Measurements from ENCODE around the gene CHST9. TPM values are rescaled to one million over a fixed set of nuclear protein-coding genes. Genes with fewer than 3 reads are reported as not detected.

The CHST9 gene
- total and polyA plus RNA-seq, 4 donors, result 0.42 to 6.4 (median 1.4) TPM

DNA sequence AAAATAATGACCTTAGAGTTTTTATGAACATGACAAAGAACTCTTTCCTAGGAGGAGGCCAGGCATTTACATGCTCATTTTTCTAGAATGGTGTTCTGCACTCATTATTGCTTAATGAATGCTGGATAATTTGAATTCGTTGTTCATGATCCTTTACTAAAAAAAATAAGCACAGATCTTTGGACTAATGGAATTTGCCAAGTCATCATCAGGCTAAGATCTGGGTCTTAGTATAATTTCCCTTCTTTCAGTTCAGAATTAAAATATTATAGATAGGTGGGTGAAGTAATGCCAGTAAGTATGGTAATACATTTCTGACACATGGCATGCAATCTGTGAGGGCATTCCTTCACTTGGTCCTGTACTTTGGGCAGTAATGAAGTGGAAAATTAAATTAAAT lies 175.8 kb downstream of the CHST9 start:
- Histone ChIP-seq H3K36me3 (ENCODE audit: control insufficient read depth in 4 of 4, insufficient read depth in 3 of 4, low read depth in 1 of 4, low read length in 3 of 4) (no peaks in the 10 kb centered on the region), H3K4me1 (ENCODE audit: control insufficient read depth in 4 of 4, insufficient read depth in 4 of 4, low read length in 3 of 4) (no peaks in the 10 kb centered on the region), H3K9ac (ENCODE audit: low read depth in 1 of 2, low read length in 2 of 2) (no peak overlapping the region), H3K9me3 (ENCODE audit: control insufficient read depth in 4 of 4, low read length in 3 of 4) (no peaks in the 10 kb centered on the region), H3K27ac (ENCODE audit: low read depth in 1 of 2, low read length in 2 of 2) (no peak overlapping the region), H3K27me3 (ENCODE audit: control insufficient read depth in 4 of 4, insufficient read depth in 4 of 4, low read length in 3 of 4) (no peaks in the 10 kb centered on the region), H3K4me3 (ENCODE audit: low read depth in 1 of 3, low read length in 3 of 3) (no peak overlapping the region)
- TF ChIP-seq RAD21 (IDR thresholded peaks at IDR 0.05), result no peak
- no peak for TF ChIP-seq ATF3 (IDR thresholded peaks at IDR 0.05)
- TF ChIP-seq REST (IDR thresholded peaks at IDR 0.05), result no peak
- no peak for TF ChIP-seq HNF4G (IDR thresholded peaks at IDR 0.05)
- WGBS, result 77% methylated on average over 1 of the region's 1 CpG
- no peak for DNase-seq (ENCODE audit: low spot score)

- Histone ChIP-seq H3K27ac (ENCODE audit: low read depth in 1 of 2, low read length in 2 of 2) (no peak overlapping the region), H3K9me3 (ENCODE audit: control insufficient read depth in 4 of 4, low read length in 3 of 4) (no peaks in the 10 kb centered on the region), H3K4me3 (ENCODE audit: low read depth in 1 of 3, low read length in 3 of 3) (no peak overlapping the region), H3K36me3 (ENCODE audit: control insufficient read depth in 4 of 4, insufficient read depth in 3 of 4, low read depth in 1 of 4, low read length in 3 of 4) (no peaks in the 10 kb centered on the region), H3K27me3 (ENCODE audit: control insufficient read depth in 4 of 4, insufficient read depth in 4 of 4, low read length in 3 of 4) (no peaks in the 10 kb centered on the region), H3K9ac (ENCODE audit: low read depth in 1 of 2, low read length in 2 of 2) (no peak overlapping the region), H3K4me1 (ENCODE audit: control insufficient read depth in 4 of 4, insufficient read depth in 4 of 4, low read length in 3 of 4) (no peaks in the 10 kb centered on the region)
- TF ChIP-seq RAD21 (IDR thresholded peaks at IDR 0.05) (no peak), FOXA1 (IDR thresholded peaks at IDR 0.05) (no peak), TAF1 (conservative IDR thresholded peaks at IDR 0.05) (no peak), GABPA (IDR thresholded peaks at IDR 0.05 in 1 of 2, conservative IDR thresholded peaks at IDR 0.05 in 1 of 2) (no peak), RXRA (IDR thresholded peaks at IDR 0.05) (no peak), HNF4G (IDR thresholded peaks at IDR 0.05) (no peak), JUND (IDR thresholded peaks at IDR 0.05) (no peak), HNF4A (conservative IDR thresholded peaks at IDR 0.05) (no peak), REST (IDR thresholded peaks at IDR 0.05) (no peak), FOXA2 (IDR thresholded peaks at IDR 0.05) (no peak), EGR1 (IDR thresholded peaks at IDR 0.05; ENCODE audit: low read depth in 2 of 2) (no peak), YY1 (IDR thresholded peaks at IDR 0.05) (no peak), SP1 (IDR thresholded peaks at IDR 0.05) (no peak), NR2F2 (IDR thresholded peaks at IDR 0.05) (no peak), MAX (IDR thresholded peaks at IDR 0.05) (no peak), ATF3 (IDR thresholded peaks at IDR 0.05) (no peak)
- TF ChIP-seq, protein P1, sequence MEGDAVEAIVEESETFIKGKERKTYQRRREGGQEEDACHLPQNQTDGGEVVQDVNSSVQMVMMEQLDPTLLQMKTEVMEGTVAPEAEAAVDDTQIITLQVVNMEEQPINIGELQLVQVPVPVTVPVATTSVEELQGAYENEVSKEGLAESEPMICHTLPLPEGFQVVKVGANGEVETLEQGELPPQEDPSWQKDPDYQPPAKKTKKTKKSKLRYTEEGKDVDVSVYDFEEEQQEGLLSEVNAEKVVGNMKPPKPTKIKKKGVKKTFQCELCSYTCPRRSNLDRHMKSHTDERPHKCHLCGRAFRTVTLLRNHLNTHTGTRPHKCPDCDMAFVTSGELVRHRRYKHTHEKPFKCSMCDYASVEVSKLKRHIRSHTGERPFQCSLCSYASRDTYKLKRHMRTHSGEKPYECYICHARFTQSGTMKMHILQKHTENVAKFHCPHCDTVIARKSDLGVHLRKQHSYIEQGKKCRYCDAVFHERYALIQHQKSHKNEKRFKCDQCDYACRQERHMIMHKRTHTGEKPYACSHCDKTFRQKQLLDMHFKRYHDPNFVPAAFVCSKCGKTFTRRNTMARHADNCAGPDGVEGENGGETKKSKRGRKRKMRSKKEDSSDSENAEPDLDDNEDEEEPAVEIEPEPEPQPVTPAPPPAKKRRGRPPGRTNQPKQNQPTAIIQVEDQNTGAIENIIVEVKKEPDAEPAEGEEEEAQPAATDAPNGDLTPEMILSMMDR (IDR thresholded peaks at IDR 0.05; ENCODE audit: low read depth, low read length, missing input control), result no peak
- TF ChIP-seq, protein P2, sequence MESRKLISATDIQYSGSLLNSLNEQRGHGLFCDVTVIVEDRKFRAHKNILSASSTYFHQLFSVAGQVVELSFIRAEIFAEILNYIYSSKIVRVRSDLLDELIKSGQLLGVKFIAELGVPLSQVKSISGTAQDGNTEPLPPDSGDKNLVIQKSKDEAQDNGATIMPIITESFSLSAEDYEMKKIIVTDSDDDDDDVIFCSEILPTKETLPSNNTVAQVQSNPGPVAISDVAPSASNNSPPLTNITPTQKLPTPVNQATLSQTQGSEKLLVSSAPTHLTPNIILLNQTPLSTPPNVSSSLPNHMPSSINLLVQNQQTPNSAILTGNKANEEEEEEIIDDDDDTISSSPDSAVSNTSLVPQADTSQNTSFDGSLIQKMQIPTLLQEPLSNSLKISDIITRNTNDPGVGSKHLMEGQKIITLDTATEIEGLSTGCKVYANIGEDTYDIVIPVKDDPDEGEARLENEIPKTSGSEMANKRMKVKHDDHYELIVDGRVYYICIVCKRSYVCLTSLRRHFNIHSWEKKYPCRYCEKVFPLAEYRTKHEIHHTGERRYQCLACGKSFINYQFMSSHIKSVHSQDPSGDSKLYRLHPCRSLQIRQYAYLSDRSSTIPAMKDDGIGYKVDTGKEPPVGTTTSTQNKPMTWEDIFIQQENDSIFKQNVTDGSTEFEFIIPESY (IDR thresholded peaks at IDR 0.05), result no peak
- no peak for DNase-seq (ENCODE audit: low spot score)
- WGBS, result 72% methylated on average over 3 of the region's 3 CpGs
Observed at GRCh38 chr18:27008575-27008974, 176.5 kb downstream of the CHST9 start.

All from liver (tissue), 9 donors.